NCI-H146 treated with DMSO at 0.1 percent for 48 hours (cell line): ENCODE data around the gene PAPOLG.
"Not testable (repeated sequence)": the region's sequence is repeated elsewhere in the genome, so short reads cannot be mapped to it uniquely, and the experiment has no call there.

Experiments
- DNase-seq: peaks from one replicate; lab custom pipeline; 2025; ENCODE audit not compliant: unreplicated experiment; lab: John Stamatoyannopoulos, UW

Gene PAPOLG

DNA sequence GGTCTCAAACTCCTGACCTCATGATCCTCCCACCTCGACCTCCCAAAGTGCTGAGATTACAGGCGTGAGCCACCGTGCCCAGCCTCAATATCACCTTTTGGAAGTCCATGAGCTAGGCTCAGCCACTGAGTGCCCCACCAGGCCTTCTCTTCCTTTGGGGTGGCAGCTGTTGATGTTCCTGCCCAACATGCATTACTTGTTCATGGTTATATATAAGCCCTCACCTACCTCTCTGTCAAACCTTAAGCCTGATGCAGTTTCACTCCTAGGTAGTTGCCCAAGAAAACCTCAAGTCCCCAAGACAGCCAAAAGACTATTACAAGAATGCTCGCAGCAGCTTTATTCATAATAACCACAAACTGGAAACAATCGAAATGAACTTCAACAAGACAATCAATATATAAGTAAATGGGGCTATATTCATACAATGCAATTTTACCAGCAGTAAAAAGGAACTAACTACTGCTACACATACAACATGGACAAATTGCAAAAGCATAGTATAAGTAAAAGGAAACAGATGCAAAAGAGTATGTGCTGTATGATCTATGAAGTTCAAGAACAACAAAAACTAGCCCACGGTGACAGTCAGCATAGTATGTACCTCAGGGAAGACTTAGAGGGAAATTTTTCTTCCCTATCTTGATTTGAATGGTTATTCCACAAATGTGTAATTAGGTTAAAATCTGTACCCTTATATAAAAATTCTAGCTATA lies 65.7 kb downstream of the PAPOLG start:
- no peak for DNase-seq

DNA sequence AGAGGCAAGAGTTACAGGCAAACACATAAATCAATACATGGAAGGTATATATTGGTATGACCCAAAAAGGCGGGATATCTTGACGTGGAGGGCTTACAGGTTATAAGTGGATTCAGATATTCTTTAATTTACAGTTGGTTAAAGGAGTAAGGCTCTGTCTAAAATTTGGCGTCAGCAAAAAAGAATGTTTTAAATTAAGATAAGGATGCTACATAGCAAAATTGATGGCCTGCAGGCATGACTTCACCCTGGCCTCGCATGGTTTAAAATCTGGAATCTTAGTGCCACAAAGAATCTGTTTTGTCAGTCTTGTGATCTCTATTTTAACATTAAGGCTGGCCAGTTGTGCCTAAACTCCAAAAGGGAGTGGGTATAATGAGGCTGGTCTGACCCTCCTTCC lies 66.9 kb downstream of the PAPOLG start:
- DNase-seq, result no peak

DNA sequence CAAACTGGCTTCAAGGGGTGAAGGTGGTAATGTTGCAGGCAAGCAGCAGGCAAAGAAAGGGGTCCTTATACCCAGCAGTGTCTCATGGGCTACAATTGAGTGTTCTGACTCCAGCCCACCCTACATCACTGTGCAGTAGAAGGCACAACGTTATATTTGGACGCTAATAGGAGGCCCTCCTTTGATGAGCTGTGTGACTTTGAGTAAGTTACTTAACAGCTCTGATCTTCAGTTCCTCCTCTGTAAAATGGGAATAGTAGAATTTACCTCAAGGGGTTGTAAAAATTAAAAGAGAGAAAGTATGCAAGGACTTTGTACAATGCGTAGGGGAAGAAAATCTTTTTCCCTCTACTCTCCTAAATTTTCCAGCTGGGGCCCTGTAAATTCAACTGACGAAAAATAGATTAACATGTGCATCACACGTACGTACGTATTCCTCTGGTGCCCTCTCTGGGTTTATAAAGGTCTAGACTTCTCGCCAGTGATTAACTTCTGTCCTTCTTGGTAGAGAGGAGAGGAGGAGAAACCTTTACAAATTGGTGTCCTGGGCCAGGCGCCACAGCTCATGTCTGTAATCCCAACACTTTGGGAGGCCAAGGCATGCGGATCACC lies 67.7 kb downstream of the PAPOLG start:
- no peak for DNase-seq

GRCh38 chr2:60825666-60826065 lies 69.6 kb downstream of the PAPOLG start:
- no peak for DNase-seq

- no peak for DNase-seq
Observed at GRCh38 chr2:60826111-60826510, 70.0 kb downstream of the PAPOLG start.

DNA sequence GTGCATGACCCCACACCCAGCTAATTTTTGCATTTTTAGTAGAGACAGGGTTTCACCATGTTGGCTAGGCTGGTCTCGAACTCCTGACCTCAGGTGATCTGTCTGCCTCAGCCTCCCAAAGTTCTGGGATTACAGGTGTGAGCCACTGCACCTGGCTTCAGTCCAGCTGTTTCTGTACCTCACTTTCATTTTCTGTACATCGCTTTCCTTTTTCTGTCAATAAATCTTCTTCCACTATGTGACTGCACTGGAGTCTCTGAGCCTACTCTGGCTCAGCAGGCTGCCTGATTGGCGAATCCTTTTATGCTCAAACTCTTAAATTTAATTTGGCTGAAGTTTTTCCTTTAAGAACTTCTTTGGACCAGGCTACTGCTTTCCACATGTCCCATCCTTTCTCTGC lies 70.8 kb downstream of the PAPOLG start:
- DNase-seq, result not testable (repeated sequence)

- DNase-seq, result no peak
Observed at GRCh38 chr2:60827369-60827768, 71.3 kb downstream of the PAPOLG start.

GRCh38 chr2:60830991-60831390 lies 74.9 kb downstream of the PAPOLG start:
- no peak for DNase-seq

GRCh38 chr2:60831921-60832320 lies 75.9 kb downstream of the PAPOLG start:
- DNase-seq, result no peak

- no peak for DNase-seq
Observed at GRCh38 chr2:60832621-60833020, 76.6 kb downstream of the PAPOLG start.

DNA sequence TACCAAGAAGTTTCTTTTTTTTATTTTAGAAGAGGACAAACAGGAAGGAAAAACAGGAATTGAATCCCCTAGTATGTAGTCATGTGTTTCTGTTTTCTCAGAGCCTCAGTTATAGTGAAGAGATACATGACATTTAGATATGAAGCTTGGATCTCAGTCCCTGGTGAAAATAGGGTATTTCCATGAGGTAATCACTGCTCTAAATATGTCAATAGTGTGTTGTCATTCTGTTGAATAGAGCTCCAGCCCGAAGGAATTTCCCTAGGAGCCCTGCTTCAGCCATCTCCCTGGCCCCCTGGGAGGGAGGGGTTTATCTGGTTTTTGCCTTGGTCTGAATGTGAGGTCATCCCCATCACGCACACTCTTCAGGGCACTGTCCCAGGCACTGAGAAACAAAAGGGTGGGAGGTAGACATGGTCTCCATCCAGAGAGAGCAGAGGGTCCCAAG lies 78.2 kb downstream of the PAPOLG start:
- DNase-seq, result no peak

GRCh38 chr2:60836491-60836890 lies 80.4 kb downstream of the PAPOLG start:
- DNase-seq, result no peak

- no peak for DNase-seq
Observed at GRCh38 chr2:60837123-60837522, 81.1 kb downstream of the PAPOLG start.

GRCh38 chr2:60838481-60838880 lies 82.4 kb downstream of the PAPOLG start:
- DNase-seq, result no peak

DNA sequence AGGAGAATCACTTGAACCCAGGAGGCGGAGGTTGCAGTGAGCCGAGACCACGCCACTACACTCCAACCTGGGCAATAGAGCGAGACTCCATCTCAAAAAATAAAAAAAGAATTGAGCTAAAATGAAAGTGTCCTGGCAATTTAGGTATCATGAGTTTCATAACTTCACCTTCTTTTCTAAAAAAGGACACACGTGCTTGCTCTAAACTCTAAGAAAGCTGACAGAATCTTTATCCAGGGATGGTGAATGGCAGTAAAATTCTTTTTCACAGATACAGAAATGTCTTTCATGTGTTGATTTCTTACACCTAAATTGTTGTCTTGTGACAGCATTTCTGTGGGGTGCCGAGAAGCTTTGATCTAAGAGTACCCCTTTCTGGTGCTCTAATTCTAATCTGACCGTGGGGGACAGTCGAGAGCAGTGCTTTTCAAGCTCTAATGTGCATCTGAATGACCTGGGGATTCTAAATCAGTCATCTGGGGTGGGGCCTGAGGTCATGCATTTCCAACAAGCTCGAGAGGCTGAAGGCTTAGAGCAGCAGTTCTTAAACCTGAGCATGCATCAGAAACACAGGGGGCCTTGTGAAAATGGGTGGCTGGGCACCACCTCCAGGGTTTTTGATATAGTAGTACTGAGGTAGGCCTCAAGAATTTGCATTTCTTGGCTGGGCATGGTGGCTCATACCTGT lies 83.2 kb downstream of the PAPOLG start:
- DNase-seq, result no peak

GRCh38 chr2:60840880-60841279 lies 84.8 kb downstream of the PAPOLG start:
- DNase-seq, result no peak

- DNase-seq, result no peak
Observed at GRCh38 chr2:60843006-60843405, 86.9 kb downstream of the PAPOLG start.

- DNase-seq, result no peak
Observed at GRCh38 chr2:60844105-60844504, 88.0 kb downstream of the PAPOLG start.

- no peak for DNase-seq
Observed at GRCh38 chr2:60847854-60848253, 91.8 kb downstream of the PAPOLG start.
